HG03280 (cell line): ENCODE data around the gene C14orf180.

Experiments used
- ATAC-seq: cut with Tn5 transposase; IDR thresholded peaks from one replicate; pipeline ENCODE4 v1.9.1; 2021; ENCODE audit warnings: mild to moderate bottlenecking, moderate library complexity; ENCODE audit not compliant: unreplicated experiment

C14orf180 gene

GRCh38 chr14:104579507-104579906 is at the start of gene C14orf180:
Gene C14orf180, plus strand, starts transcription at chr14:104579764. Its CDS starts 6,667 bp downstream, at chr14:104586431.
- ATAC-seq: no peak

DNA sequence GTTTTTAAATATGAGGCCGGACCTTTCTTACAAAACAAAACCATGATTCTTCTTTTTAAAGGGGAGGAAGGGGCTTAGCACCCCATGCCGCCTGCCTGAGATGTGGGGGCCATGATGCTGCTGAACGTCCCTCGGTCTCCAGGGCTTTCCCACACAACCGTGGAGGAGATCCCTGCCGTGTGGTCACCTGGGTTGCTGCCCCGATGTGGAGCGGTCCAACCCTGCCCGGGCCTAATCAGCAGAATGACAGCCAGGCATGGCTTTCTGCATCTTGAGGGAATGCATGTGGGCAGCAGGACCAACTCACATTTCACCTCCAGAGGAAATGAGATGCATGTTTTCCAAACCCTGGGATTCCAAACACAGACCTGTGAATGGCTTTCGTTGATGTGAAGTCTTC is 48.9 kb upstream of the C14orf180 start:
- no peak for ATAC-seq

DNA sequence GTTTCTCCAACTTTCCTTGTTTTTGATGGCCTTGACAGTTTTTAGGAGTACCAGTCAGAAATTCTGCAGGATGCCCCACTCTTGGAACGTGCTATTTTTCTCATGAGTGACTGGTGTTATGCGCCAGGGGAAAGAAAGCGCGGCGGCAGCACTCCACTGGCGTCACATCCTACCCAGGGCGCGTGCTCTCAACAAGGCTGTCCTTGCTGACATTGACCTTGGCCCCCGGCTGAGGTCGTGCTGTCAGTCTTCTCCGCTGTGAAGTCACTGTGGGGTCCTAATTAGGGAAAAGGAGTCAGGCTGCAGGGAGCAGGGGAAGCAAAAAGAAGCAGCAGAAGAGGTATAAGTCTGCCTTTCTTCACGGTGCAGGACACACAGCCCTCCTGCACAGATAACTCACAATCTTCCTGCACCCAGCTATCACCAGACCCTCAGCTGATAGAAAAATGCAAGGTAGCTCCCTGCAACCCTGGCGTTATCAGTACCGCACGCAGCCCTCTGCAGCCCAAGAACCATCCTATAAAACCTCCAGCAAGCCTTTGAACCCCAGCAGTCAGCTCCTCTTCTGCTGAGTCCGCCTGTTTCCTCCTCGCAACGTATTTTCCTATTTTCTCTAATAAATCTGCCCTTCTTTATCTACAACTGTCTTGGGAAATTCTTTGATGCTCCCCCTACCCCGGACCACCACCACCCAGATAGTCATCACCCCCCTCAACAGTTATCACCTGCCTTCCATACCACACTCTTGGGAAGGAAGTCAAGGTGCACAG is 48.0 kb upstream of the C14orf180 start:
- no peak for ATAC-seq

DNA sequence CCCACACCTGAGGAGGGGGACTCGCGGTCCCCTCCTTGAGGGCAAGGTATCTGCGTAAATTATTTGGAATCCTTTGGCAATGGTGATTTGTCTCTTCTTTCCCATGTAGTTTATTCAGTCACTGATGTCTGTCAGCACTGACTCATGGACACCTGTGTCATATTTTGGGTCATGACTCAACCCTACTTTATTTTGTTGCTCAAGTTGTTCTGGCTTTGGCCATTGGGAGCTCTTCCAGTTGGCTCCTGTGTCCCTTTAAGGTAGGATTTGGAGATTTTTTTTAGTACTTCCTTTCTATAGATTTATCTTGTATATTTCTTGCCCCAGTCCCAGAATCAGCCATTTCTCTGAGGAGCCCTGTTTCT is 47.4 kb upstream of the C14orf180 start:
- no peak for ATAC-seq

- ATAC-seq: no peak
Measured at GRCh38 chr14:104534036-104534435, 45.5 kb upstream of the C14orf180 start.

- ATAC-seq: no peak
Measured at GRCh38 chr14:104536942-104537612, 42.5 kb upstream of the C14orf180 start.

DNA sequence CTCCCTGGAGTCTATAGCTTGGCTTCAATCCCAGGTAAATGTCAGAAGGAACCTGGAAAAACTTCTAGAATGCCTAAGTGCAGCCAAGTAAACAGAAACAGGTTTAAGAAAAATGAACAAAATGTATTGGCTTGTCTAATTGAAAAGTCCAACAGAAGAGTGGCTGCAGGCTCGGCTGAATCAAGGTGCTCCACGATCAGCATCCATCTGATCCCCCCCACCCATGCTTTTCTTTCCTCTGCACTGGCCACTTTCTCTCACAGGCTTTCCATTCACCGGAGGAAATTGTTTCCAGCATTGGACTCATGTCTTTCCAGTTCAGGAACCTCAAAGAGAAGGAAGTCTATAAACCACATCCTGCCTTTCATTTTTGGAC is 42.0 kb upstream of the C14orf180 start:
- no peak for ATAC-seq

GRCh38 chr14:104541905-104542465 is 37.6 kb upstream of the C14orf180 start:
- no peak for ATAC-seq

GRCh38 chr14:104542871-104543830 is 36.4 kb upstream of the C14orf180 start:
- no peak for ATAC-seq

DNA sequence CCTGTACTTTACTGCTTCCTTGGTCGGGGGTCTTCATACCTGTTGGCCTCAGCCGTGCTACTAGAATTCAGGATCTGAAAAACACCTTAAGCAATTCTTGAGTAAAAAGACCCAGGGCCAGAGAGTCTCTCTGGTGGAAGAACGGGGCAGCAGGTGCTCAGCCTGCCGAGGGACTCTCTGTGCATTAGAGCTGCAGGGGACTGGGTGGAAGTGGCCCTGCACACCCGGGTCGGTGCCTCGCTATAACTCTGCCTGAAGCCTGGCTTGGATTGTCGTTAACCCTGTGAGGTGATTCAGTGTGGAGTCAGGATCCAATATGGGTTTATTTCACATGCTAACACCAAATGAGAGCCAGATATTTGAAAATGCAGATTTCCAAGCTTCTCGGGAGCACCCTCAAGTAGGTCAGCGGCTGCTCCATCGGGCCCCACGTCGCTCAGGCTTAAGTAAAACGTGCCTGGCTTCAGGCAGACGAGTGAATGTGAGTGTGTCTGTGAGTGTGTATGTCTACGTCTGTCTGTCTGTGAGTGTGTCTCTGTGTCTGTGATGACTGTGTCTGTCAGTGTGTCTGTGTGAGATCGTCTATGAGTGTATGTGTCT is 35.1 kb upstream of the C14orf180 start:
- no peak for ATAC-seq

DNA sequence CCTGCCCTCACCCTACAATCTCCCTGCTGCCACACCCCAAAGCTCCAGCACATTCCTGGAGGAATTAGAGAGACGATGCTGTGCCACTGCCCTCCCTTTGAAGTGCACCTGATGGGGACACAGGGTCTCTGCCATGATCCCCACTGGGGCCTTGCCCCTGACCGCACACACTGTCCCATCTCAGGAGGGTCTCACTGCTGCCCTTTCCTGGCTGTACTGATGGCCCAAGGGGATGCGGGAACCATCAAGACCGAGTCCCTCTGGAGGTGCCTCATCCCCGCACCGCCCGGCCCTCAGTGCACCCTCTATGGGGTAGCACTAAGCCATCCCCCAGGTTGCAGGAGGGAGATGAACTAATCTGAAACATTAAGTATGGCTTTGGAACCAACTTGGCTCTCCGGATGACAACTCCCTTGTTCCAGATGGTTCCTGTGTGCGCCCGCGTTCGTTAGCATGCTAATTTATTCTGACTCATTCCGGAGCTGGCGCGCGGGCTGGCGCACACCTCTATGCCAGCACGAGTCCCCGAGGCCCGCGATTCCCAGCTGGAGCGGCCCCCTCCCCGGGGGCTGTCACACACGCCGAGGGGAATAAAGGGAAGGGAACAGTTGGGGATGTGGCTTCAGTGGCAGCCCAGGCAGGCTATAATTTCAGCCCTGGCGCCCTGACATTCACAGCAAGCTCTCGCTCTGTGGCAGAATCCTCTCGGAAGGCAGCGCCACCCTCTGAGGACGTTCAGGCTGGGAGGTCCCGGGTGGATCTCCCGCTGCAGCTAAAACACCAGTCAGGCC is 34.2 kb upstream of the C14orf180 start:
- ATAC-seq: no peak

DNA sequence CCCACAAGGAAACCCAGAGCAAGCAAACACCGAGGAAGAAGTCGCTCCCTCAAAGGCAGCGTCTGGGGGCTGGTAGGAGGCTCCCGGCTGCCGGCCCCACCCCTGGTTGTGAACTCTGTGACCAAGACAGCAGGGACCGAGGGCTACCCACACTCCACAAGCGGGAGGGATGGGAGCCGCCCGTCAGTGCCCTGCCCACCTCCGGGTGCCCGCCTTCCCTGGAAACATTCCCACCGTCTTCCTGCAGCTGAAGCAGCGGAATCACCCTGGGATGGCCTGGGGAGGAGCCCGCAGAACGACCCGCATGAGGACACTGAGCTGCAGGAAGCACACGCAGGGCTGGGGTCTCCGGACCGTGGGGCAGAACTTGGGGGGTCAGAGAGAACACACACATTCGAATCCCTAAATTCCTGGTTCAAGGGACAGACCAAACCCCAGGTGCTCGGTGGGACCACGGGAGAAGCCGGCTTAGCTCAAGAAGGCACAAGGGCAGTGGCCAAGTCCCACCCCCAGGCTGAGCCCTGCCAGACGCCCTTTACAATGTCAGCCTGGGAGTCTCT is 33.5 kb upstream of the C14orf180 start:
- ATAC-seq: no peak

GRCh38 chr14:104546591-104547309 is 32.8 kb upstream of the C14orf180 start:
- no peak for ATAC-seq

DNA sequence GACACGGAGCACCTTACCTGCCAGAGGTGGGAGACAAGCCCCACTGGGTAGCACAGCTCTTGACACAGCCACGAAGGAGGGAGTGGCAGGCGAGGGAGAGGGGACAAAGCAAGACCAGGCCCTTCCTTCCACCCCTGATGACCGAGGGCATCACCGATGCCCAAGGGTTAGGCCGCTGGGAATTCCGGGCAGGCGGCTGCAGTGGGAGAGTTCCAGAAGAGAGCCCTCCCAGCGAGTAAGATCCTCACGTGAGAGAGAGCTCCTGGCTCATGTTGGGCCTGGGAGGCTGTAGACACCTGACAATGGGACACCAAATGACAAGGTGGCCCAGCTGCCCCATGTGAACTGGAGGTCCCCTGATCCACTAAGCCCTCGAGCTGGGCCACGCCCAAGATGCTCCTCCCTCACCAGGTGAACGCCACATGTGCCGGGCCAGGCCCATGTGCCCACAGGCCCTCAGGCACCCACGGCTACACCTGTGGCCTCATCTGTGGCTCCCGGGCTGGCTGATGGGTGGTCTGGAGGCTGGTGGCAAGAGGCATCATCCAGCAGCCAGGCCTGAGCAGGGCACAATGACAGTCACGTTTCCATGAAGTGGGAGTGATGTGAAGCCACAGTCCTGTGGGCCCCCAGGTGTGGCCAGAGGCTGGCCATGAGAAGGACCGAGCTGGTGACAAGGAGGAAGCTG is 32.1 kb upstream of the C14orf180 start:
- no peak for ATAC-seq

- no peak for ATAC-seq
Measured at GRCh38 chr14:104547998-104548700, 31.4 kb upstream of the C14orf180 start.

DNA sequence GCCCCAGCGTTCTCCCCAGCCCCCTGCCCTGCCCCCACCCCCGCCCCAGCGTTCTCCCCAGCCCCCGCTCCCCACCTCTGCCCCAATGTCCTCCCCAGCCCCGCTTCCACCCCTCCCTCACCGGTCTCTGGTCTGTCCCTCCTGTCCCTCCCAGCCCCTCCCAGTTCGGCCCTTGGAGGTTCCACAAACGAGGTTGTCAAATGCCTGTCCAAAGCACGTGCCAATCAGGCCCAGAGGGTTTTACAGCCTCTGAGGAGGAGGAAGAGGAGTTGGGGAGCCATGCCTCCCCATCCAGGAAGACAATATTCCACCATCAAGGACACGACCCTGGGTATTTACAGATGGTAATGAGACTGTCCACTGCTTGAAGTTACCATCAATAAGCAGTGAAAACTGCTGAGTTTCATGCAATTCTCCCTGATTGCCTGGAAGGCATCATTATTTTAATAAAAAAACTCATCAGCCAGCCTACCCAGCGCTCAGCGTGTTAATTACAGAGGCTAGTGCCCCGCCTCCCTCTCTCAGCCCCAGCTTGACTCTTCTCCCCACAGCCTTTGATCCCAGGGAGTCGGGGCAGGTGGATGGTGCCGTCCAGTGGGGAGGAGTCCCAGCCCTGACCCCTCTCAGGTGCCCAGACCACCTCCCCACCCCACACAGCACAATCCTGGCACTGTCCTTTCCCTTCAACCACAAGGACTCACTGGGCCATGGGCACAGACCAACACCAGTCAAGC is 30.6 kb upstream of the C14orf180 start:
- ATAC-seq: no peak
